ENCODE data around the gene TLR2.

The TLR2 gene

GRCh38 chr4:153684182-153684970, at the start of gene TLR2:
Gene TLR2, plus strand, starts transcription at chr4:153684280. Its CDS starts 18,628 bp downstream, at chr4:153702908.
- peak in 18 of 56 donors; percentile 4 to 46 (median 17) for DNase-seq

GRCh38 chr4:153634738-153635353, 49.2 kb upstream of the TLR2 start:
- no peak for DNase-seq

- no peak for DNase-seq
Measured at GRCh38 chr4:153635846-153636245, 48.2 kb upstream of the TLR2 start.

- DNase-seq = no peak
Measured at GRCh38 chr4:153637201-153637600, 46.9 kb upstream of the TLR2 start.

DNA sequence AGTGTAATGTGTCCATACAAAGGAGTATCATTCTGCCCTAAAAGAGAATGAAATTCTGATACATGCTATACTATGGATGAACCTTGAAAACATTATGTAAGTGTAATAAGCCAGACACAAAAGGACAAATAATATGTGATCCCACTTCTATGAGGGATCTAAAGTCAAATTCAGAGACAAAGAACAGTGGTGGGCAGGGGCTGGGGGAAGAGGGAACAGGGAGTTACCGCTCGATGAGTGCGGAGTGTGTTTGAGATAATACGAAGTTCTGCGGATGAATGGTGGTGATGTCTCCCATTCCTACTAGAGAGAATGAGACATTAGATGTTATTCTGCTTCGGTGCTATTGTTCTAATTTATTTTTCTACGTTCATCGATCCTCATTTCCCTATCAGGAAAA, 46.1 kb upstream of the TLR2 start:
- no peak for DNase-seq

GRCh38 chr4:153638999-153639398, 45.1 kb upstream of the TLR2 start:
- no peak for DNase-seq

- DNase-seq = no peak
Measured at GRCh38 chr4:153639833-153640802, 44.0 kb upstream of the TLR2 start.

- no peak for DNase-seq
Measured at GRCh38 chr4:153641532-153641931, 42.5 kb upstream of the TLR2 start.

DNA sequence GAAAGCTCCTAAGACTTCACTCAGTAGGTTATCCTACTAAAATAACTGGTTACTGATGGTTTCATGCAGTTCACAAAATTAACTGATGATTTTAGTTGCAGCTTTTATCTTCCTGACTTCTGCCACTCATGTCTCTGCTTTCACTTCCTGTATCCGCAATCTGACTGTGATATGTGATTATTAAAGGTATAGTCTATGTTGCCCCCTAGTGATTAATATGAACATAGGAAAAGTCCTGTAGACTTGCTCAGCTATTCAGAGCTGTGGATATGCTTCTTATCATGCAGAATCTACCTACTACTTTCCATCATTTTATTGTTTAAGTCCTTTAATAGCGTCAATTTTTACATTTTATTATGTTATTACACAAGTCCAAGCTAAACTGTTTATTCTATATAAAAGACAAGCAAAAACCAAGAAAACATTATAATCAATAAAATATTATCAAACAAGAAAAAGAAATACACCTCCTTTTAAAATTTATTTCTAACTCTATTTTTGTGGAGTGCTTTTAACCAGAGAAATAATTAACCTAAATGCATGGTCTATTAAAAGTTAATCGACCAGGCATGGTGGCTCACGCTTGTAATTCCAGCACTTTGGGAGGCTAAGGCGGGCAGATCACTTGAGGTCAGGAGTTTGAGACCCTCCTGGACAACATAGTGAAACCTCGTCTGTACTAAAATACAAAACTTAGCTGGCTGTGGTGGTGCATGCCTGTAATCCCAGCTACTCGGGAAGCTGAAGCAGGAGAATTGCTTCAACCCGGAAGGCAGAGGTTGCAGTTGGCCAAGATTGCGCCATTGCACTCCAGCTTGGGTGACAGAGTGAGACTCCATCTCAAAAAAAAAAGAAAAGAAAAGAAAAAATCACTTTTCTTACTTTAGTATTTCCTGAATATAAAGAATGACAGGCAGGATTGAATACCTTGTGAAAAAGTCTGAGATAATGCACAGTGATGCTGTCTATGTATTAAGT, 40.4 kb upstream of the TLR2 start:
- DNase-seq = no peak

DNA sequence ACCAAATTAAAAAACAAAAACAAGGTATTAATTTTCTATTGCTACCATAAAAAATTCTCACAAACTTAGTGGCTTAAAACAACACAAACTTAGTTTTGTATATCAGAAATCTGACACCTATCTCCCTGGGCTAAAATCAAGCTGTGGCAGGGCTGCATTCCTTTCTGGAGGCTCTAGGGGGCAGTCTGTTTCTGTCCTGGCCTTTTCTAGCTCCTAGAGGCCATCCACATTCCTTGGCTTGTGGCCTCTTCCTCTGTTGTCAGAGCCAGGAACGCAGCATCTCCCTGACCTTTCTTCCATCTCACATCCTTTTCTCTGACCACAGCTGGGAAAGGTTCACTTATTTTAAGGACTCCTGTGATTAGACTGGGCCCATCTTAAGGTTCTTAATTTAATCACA, 38.9 kb upstream of the TLR2 start:
- DNase-seq = no peak

DNA sequence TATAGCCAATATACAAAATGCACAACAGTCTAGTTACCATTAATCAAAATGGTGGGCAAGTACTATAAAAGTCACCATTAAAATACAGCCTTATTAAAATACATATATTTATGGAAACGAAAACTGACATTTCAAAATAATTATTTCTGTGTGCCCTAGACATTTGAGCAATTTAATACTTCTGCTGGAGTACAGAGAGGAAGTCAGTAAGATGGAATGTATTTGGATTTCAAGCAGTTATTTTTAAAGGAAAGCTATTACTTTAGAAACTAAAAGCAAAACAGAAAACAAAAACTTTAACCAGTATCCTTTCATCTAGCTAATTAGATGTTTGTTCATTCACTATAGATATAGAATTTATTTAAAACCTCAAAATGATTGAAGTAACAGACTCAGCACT, 37.8 kb upstream of the TLR2 start:
- no peak for DNase-seq

- DNase-seq = no peak
Measured at GRCh38 chr4:153646978-153647377, 37.1 kb upstream of the TLR2 start.

GRCh38 chr4:153647975-153648374, 36.1 kb upstream of the TLR2 start:
- DNase-seq = no peak

DNA sequence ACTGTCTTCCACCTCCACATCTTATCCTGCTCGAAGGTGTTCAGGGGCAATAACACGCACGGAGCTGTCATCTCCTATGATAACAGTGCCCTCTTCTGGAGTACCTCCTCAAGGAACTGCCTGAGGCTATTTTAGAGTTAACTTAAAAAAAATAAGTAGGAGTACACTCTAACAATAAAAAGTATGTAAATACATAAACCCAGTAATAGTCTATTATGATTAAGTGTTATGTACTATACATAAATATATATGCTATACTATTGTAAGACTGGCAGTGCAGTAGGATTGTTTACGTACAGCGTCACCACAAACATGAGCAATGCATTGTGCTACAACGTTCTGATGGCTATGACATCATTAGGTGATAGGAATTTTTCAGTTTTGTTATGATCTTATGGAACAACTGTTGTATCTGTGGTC, 34.5 kb upstream of the TLR2 start:
- DNase-seq = no peak

GRCh38 chr4:153651116-153651515, 33.0 kb upstream of the TLR2 start:
- peak in 13 of 56 donors; percentile 7 to 45 (median 23) for DNase-seq

DNA sequence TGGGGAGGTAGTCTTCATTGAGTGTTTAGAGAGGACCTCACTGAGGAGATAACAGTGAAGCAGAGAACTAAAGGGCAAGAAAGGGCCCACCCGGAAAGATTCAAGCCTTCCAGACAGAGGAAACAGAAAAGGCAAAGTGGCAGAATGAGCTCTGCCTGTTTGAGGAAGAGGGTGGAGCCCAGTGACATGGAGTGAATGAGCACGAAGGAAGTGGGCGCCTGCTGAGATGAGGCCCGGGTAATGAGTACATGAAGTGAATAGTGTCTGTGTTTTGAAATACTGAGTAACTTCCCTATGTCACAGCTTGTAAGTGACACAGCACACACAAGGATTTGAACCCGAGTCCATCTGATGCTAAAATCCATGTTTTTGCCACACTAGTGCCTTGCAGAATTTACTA, 32.5 kb upstream of the TLR2 start:
- DNase-seq = peak in 19 of 56 donors; percentile 6 to 54 (median 21)

DNA sequence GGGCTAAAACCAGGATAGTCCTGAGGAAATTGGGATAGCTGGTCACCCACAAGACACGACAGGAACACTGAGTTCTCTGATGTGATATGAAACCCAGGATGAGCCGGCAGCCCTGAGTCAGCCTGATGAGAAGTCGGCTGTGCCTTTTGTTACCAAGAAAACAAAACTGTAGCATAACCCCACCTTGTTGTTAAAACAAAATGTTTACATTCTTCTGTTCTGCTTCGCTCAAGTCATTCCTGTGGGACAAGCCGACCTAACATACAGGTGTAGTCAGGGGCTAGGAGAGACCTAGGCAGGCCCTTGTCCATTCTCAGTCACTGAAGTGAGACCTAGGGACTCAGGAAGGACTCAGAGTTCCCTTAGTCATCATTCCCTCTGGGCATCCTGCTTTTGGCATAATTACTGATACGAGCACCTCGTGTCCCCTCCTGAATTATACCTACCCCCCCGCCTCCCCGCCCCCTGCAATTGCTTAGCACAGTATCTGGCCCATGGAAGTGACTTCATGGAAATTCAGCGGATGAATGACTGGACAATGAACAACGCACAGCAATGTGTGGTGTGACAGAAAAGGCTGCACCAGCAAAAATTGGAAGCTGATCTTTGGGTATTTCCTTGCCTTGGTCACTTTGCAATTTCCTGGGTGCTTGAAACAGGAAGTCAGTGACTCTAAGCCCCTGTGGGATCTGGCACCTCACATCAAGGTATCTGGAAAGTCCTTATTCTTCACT, 31.9 kb upstream of the TLR2 start:
- peak in 4 of 56 donors; percentile 6 to 14 (median 11) for DNase-seq

- no peak for DNase-seq
Measured at GRCh38 chr4:153655002-153655541, 29.0 kb upstream of the TLR2 start.

DNA sequence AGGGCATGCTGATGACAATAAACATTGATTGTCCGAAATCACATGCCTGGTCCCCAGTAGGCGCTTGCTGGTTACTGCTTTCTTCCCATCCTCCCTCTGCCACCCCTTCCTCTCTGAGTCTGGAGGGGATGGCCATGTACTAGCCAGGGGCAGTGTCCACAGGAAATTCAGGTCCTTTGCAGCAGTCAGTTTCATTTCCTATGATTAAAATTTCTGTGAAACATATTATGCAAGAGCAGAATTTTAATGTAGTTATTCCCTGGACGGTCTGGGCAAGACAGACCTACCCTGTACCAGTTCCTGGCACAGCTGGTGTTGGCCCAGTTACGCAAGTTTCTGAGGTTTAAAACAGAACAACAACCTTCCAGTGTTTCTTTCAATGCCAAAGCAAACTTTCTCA, 28.2 kb upstream of the TLR2 start:
- DNase-seq = peak in 14 of 56 donors; percentile 6 to 53 (median 28)

All from amygdala (tissue), 56 donors.